GM18868 (cell line): ENCODE measurements around the gene GALNT10.

ENCODE experiments used
- ATAC-seq: cut with Tn5 transposase; IDR thresholded peaks from one replicate; pipeline ENCODE4 v1.9.1; 2021; ENCODE audit warnings: mild to moderate bottlenecking, moderate library complexity; ENCODE audit not compliant: unreplicated experiment

GALNT10 gene

GRCh38 chr5:154429341-154429740 is 238.8 kb downstream of the GALNT10 start:
- no peak for ATAC-seq

GRCh38 chr5:154430466-154430865 is 239.9 kb downstream of the GALNT10 start:
- no peak for ATAC-seq

- ATAC-seq: no peak
These were observed 240.6 kb downstream of the GALNT10 start for GRCh38 chr5:154430961-154431630.

- ATAC-seq: no peak
These were observed 244.7 kb downstream of the GALNT10 start for GRCh38 chr5:154435226-154435625.

GRCh38 chr5:154437281-154437965 is 246.9 kb downstream of the GALNT10 start:
- ATAC-seq: no peak

GRCh38 chr5:154440540-154440939 is 250.0 kb downstream of the GALNT10 start:
- no peak for ATAC-seq

GRCh38 chr5:154442801-154443200 is 252.3 kb downstream of the GALNT10 start:
- no peak for ATAC-seq

GRCh38 chr5:154444556-154445421 is 254.3 kb downstream of the GALNT10 start:
- ATAC-seq: no peak

GRCh38 chr5:154445422-154446194 is 255.1 kb downstream of the GALNT10 start, which contains the start of gene SAP30L:
Gene SAP30L, plus strand, starts transcription at chr5:154445997. Its CDS starts 608 bp downstream, at chr5:154446605.
- peak; percentile 93 for ATAC-seq

- peak; percentile 2 for ATAC-seq
These were observed 255.9 kb downstream of the GALNT10 start for GRCh38 chr5:154446195-154447088.

GRCh38 chr5:154447089-154447725 is 256.7 kb downstream of the GALNT10 start:
- no peak for ATAC-seq

GRCh38 chr5:154449786-154450185 is 259.3 kb downstream of the GALNT10 start:
- ATAC-seq: no peak

- no peak for ATAC-seq
These were observed 261.4 kb downstream of the GALNT10 start for GRCh38 chr5:154451957-154452356.

GRCh38 chr5:154455585-154455984 is 265.1 kb downstream of the GALNT10 start:
- no peak for ATAC-seq

- no peak for ATAC-seq
These were observed 266.0 kb downstream of the GALNT10 start for GRCh38 chr5:154456540-154456939.

- ATAC-seq: no peak
These were observed 268.5 kb downstream of the GALNT10 start for GRCh38 chr5:154459015-154459414.

- no peak for ATAC-seq
These were observed 269.6 kb downstream of the GALNT10 start for GRCh38 chr5:154460172-154460571.

GRCh38 chr5:154461531-154461930 is 271.0 kb downstream of the GALNT10 start:
- ATAC-seq: no peak

- ATAC-seq: no peak
These were observed 273.9 kb downstream of the GALNT10 start for GRCh38 chr5:154464438-154464837.
